ENCODE measurements around the gene DHCR24.

- TF ChIP-seq CTCF (conservative IDR thresholded peaks at IDR 0.05; ENCODE audit: low read length) (no peak), EZH2phosphoT487 (IDR thresholded peaks at IDR 0.05; ENCODE audit: borderline replicate concordance) (no peak)
Observed at GRCh38 chr1:54875000-54875399, 12.0 kb downstream of the DHCR24 start.

All from Loucy (cell line).